ENCODE results near the gene SOX8. TPM values are rescaled to one million over a fixed set of nuclear protein-coding genes. Genes with fewer than 3 reads are reported as not detected.

SOX8 gene
- total RNA-seq, 1 experiment from 2014 or later, result not detected

DNA sequence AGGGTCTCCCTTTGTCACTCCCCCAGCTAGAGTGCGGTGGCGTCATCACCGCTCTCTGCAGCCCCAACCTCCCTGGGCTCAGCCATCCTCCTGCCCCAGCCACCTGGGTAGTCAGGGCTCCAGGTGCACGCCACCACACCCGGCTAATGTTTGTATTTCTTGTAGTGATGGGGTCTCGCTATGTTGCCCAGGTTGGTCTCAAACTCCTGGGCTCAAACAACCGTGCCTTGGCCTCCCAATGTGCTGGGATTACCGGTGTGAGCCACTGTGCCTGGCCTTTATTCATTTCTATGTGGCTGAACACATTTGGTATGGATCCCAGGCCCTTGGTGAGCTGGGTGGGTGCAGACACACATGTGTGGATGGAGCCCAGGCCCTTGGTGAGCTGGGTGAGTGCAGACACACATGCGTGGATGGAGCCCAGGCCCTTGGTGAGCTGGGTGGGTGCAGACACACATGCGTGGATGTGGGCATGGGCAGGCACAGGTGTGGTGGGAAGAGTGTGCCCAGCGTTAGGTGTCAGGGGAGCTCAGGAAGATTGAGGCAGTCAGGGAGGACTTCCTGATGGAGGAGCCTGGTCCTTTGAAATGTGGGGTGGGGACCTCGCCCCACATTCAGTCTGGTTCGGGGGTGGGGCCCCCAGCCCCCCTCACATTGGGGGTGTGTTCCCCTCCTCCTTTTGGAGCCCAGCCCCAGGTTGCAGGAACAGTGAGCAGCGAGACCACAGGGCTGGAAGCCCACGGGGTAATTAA, 37.1 kb downstream of the SOX8 start:
- ChIA-PET POLR2A (no interaction called here), CTCF (interaction anchor here (0.5 kb wide), 1 partner anchor 16 kb away, joined by 4 read pairs; no protein-coding TSS in a partner anchor)
- Mint-ChIP-seq H3K4me1 (ENCODE audit: insufficient read depth, unreplicated experiment) (peaks cover 7% of the 10 kb centered on the region), H3K27ac (ENCODE audit: low read depth, unreplicated experiment) (no peak overlapping the region), H3K9me3 (ENCODE audit: unreplicated experiment) (no peaks in the 10 kb centered on the region), H3K36me3 (ENCODE audit: insufficient read depth, unreplicated experiment) (no peaks in the 10 kb centered on the region), H3K4me3 (ENCODE audit: unreplicated experiment) (peak overlapping the region; percentile 23), H3K27me3 (ENCODE audit: insufficient read depth, unreplicated experiment) (peaks cover 16% of the 10 kb centered on the region)
- TF ChIP-seq, protein P1, sequence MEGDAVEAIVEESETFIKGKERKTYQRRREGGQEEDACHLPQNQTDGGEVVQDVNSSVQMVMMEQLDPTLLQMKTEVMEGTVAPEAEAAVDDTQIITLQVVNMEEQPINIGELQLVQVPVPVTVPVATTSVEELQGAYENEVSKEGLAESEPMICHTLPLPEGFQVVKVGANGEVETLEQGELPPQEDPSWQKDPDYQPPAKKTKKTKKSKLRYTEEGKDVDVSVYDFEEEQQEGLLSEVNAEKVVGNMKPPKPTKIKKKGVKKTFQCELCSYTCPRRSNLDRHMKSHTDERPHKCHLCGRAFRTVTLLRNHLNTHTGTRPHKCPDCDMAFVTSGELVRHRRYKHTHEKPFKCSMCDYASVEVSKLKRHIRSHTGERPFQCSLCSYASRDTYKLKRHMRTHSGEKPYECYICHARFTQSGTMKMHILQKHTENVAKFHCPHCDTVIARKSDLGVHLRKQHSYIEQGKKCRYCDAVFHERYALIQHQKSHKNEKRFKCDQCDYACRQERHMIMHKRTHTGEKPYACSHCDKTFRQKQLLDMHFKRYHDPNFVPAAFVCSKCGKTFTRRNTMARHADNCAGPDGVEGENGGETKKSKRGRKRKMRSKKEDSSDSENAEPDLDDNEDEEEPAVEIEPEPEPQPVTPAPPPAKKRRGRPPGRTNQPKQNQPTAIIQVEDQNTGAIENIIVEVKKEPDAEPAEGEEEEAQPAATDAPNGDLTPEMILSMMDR (IDR thresholded peaks at IDR 0.05; ENCODE audit: unreplicated experiment), result no peak
- DNase-seq (ENCODE audit: unreplicated experiment), result no peak
- intact Hi-C loops (cut with micrococcal nuclease), result no loop called here
- no TSS peak for BruUV-seq (replicated peaks)

DNA sequence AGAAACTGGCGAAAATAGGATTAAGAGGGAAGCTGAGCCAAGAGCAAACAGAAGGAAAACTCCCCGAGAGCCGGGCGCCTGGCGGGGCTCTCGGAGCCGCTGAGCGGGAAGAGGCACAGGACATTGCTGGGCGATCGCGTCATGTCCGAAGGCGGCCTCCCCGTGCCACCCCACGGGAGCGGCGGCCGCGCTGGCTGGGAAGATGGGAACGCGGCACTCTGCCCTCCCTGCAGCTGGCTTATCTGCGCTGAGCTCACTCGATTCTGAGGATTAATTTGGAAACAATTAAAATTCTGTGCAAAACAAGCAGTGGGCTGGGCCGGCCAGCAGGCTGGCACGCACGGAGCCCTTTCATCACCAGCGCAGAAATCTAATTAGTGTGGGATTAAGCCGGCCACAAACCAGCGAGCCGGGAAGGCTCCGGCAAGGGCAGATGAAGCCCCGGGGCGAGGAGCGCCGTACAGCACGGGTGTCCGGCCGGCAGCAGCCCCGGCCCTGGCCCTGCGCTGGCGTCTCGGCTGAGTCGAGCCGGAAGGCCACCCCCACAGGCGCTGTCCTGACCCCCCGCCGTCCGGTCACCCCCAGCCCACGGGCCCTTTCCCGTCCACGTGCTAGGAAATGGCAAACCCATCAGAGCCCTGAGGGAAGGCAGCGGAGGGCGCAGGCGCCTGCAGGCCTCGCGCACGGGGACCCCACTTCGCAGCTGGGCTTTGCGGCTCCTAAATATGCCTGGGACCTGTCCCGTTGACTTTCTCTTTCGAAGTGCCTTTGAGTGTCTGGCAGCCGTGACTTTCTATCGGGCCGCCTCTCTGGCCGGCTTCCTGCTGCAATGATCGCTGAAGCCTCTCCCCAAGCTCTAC, 37.9 kb downstream of the SOX8 start:
- H3K36me3 Mint-ChIP-seq (ENCODE audit: insufficient read depth, unreplicated experiment), result no peaks in the 10 kb centered on the region
- ChIA-PET CTCF (interaction anchor here (0.5 kb wide), 1 partner anchor 17 kb away, joined by 4 read pairs; no protein-coding TSS in a partner anchor), POLR2A (interaction anchor here (0.6 kb wide), 1 partner anchor 23 kb away, joined by 3 read pairs; no protein-coding TSS in a partner anchor)
- no peaks in the 10 kb centered on the region for H3K9me3 Mint-ChIP-seq (ENCODE audit: unreplicated experiment)
- H3K27ac Mint-ChIP-seq (ENCODE audit: low read depth, unreplicated experiment), result no peak overlapping the region
- TF ChIP-seq, protein P1 (IDR thresholded peaks at IDR 0.05; ENCODE audit: unreplicated experiment), result no peak
- H3K4me1 Mint-ChIP-seq (ENCODE audit: insufficient read depth, unreplicated experiment), result peaks cover 7% of the 10 kb centered on the region
- BruUV-seq (replicated peaks), result no TSS peak
- no peak for DNase-seq (ENCODE audit: unreplicated experiment)
- H3K4me3 Mint-ChIP-seq (ENCODE audit: unreplicated experiment), result peak overlapping the region; percentile 23
- intact Hi-C loops (cut with micrococcal nuclease), result no loop called here
- peaks cover 16% of the 10 kb centered on the region for H3K27me3 Mint-ChIP-seq (ENCODE audit: insufficient read depth, unreplicated experiment)

DNA sequence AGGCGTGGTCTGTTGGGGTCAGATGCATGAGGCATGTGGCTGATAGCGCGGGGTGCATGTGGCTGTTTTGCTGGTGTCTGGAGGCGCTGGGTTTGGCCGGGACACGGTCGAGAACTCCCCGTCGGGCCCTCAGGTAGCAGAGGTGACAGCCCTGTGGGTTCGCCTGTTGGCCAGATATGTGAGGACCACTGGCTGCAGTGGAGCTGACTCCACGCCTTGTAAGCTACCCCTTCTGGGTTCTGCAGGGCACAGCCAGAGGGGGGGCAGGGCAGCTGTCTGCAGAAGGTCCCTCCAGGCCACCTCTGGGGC, 38.5 kb downstream of the SOX8 start:
- peaks cover 7% of the 10 kb centered on the region for H3K4me1 Mint-ChIP-seq (ENCODE audit: insufficient read depth, unreplicated experiment)
- no TSS peak for BruUV-seq (replicated peaks)
- no peak overlapping the region for H3K27ac Mint-ChIP-seq (ENCODE audit: low read depth, unreplicated experiment)
- TF ChIP-seq, protein P1 (IDR thresholded peaks at IDR 0.05; ENCODE audit: unreplicated experiment), result no peak
- no peaks in the 10 kb centered on the region for H3K36me3 Mint-ChIP-seq (ENCODE audit: insufficient read depth, unreplicated experiment)
- intact Hi-C loops (cut with micrococcal nuclease), result no loop called here
- ChIA-PET POLR2A (interaction anchor here (0.6 kb wide), 1 partner anchor 22 kb away, joined by 3 read pairs; no protein-coding TSS in a partner anchor), CTCF (no interaction called here)
- H3K9me3 Mint-ChIP-seq (ENCODE audit: unreplicated experiment), result no peaks in the 10 kb centered on the region
- DNase-seq (ENCODE audit: unreplicated experiment), result no peak
- H3K27me3 Mint-ChIP-seq (ENCODE audit: insufficient read depth, unreplicated experiment), result peaks cover 16% of the 10 kb centered on the region
- no peak overlapping the region for H3K4me3 Mint-ChIP-seq (ENCODE audit: unreplicated experiment)

DNA sequence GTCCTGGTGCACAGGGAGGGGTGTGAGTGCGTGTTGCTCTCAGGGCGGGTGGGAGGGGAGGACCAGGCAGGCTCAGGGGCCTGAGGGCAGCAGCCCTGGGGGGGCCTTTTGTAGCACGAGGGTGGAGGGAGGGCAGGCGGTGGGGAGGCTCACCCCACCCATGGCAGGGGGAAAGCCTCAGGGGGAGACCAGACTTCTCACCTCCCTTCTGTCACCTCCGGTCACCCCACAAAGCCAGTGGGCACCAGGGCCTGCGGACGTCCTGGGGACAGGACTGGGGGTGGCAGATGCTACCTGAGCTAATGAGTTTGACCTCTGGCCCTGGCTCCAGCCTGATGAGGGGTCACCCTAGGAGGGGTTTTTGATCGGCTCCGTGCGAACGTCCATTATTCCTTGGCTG, 39.0 kb downstream of the SOX8 start:
- CTCF ChIA-PET, result no interaction called here
- no peak for DNase-seq (ENCODE audit: unreplicated experiment)
- TF ChIP-seq, protein P1 (IDR thresholded peaks at IDR 0.05; ENCODE audit: unreplicated experiment), result no peak
- no peaks in the 10 kb centered on the region for H3K9me3 Mint-ChIP-seq (ENCODE audit: unreplicated experiment)
- no peak overlapping the region for H3K27ac Mint-ChIP-seq (ENCODE audit: low read depth, unreplicated experiment)
- H3K4me3 Mint-ChIP-seq (ENCODE audit: unreplicated experiment), result no peak overlapping the region
- H3K27me3 Mint-ChIP-seq (ENCODE audit: insufficient read depth, unreplicated experiment), result peaks cover 19% of the 10 kb centered on the region
- BruUV-seq (replicated peaks), result no TSS peak
- H3K4me1 Mint-ChIP-seq (ENCODE audit: insufficient read depth, unreplicated experiment), result peaks cover 7% of the 10 kb centered on the region
- intact Hi-C loops (cut with micrococcal nuclease), result no loop called here
- POLR2A ChIA-PET, result no interaction called here
- no peaks in the 10 kb centered on the region for H3K36me3 Mint-ChIP-seq (ENCODE audit: insufficient read depth, unreplicated experiment)

Data from MCF 10A (cell line).